ENCODE measurements around the gene SMAD6.

Gene SMAD6

GRCh38 chr15:66747886-66748707 is 46.1 kb downstream of the SMAD6 start:
- Histone ChIP-seq H2AFZ (ENCODE audit: low read depth, low read length) (no peak overlapping the region), H3K4me1 (ENCODE audit: insufficient read depth, low read length) (peaks cover 24% of the 10 kb centered on the region), H3K4me3 (ENCODE audit: low read length) (no peak overlapping the region), H3K27me3 (ENCODE audit: insufficient read depth, low read length) (no peaks in the 10 kb centered on the region), H3K9me3 (ENCODE audit: low read length) (peaks cover under 1% of the 10 kb centered on the region), H3K36me3 (ENCODE audit: insufficient read depth, low read length) (no peaks in the 10 kb centered on the region)

- no peak overlapping the region for H3K4me3 ChIP-seq (ENCODE audit: low read length)
- H3K27me3 ChIP-seq (ENCODE audit: insufficient read depth, low read length): no peaks in the 10 kb centered on the region
- peaks cover 24% of the 10 kb centered on the region for H3K4me1 ChIP-seq (ENCODE audit: insufficient read depth, low read length)
Observed at GRCh38 chr15:66748708-66749035, 46.6 kb downstream of the SMAD6 start.

GRCh38 chr15:66749841-66750575 is 48.0 kb downstream of the SMAD6 start:
- Histone ChIP-seq H3K4me3 (ENCODE audit: low read length) (no peak overlapping the region), H3K36me3 (ENCODE audit: insufficient read depth, low read length) (peaks cover 2% of the 10 kb centered on the region), H2AFZ (ENCODE audit: low read depth, low read length) (no peak overlapping the region), H3K4me1 (ENCODE audit: insufficient read depth, low read length) (peaks cover 21% of the 10 kb centered on the region), H3K27me3 (ENCODE audit: insufficient read depth, low read length) (no peaks in the 10 kb centered on the region), H3K9me3 (ENCODE audit: low read length) (peaks cover 10% of the 10 kb centered on the region)

More at GRCh38 chr15:66748708-66749035, 46.6 kb downstream of the SMAD6 start:
- Histone ChIP-seq H3K9me3 (ENCODE audit: low read length) (peaks cover 2% of the 10 kb centered on the region), H3K36me3 (ENCODE audit: insufficient read depth, low read length) (no peaks in the 10 kb centered on the region), H2AFZ (ENCODE audit: low read depth, low read length) (no peak overlapping the region)

- Histone ChIP-seq H3K4me3 (ENCODE audit: low read length) (no peak overlapping the region), H3K4me1 (ENCODE audit: insufficient read depth, low read length) (peaks cover 16% of the 10 kb centered on the region), H3K36me3 (ENCODE audit: insufficient read depth, low read length) (peaks cover 8% of the 10 kb centered on the region)
Observed at GRCh38 chr15:66750609-66751008, 48.6 kb downstream of the SMAD6 start.

GRCh38 chr15:66751579-66751978 is 49.5 kb downstream of the SMAD6 start:
- Histone ChIP-seq H3K27me3 (ENCODE audit: insufficient read depth, low read length) (no peaks in the 10 kb centered on the region), H3K9me3 (ENCODE audit: low read length) (peaks cover 17% of the 10 kb centered on the region), H3K4me3 (ENCODE audit: low read length) (no peak overlapping the region), H3K4me1 (ENCODE audit: insufficient read depth, low read length) (peaks cover 6% of the 10 kb centered on the region), H3K36me3 (ENCODE audit: insufficient read depth, low read length) (peaks cover 9% of the 10 kb centered on the region), H2AFZ (ENCODE audit: low read depth, low read length) (no peak overlapping the region)

More at GRCh38 chr15:66750609-66751008, 48.6 kb downstream of the SMAD6 start:
- peaks cover 16% of the 10 kb centered on the region for H3K9me3 ChIP-seq (ENCODE audit: low read length)
- H2AFZ ChIP-seq (ENCODE audit: low read depth, low read length): no peak overlapping the region
- H3K27me3 ChIP-seq (ENCODE audit: insufficient read depth, low read length): no peaks in the 10 kb centered on the region

- Histone ChIP-seq H3K4me3 (ENCODE audit: low read length) (no peak overlapping the region), H3K36me3 (ENCODE audit: insufficient read depth, low read length) (peaks cover 9% of the 10 kb centered on the region), H3K9me3 (ENCODE audit: low read length) (peaks cover 17% of the 10 kb centered on the region), H2AFZ (ENCODE audit: low read depth, low read length) (no peak overlapping the region), H3K27me3 (ENCODE audit: insufficient read depth, low read length) (no peaks in the 10 kb centered on the region), H3K4me1 (ENCODE audit: insufficient read depth, low read length) (peaks cover 5% of the 10 kb centered on the region)
Observed at GRCh38 chr15:66752078-66752477, 50.0 kb downstream of the SMAD6 start.

- no peaks in the 10 kb centered on the region for H3K27me3 ChIP-seq (ENCODE audit: insufficient read depth, low read length)
- no peaks in the 10 kb centered on the region for H3K4me1 ChIP-seq (ENCODE audit: insufficient read depth, low read length)
- H3K4me3 ChIP-seq (ENCODE audit: low read length): no peak overlapping the region
- H3K9me3 ChIP-seq (ENCODE audit: low read length): peaks cover 17% of the 10 kb centered on the region
- H3K36me3 ChIP-seq (ENCODE audit: insufficient read depth, low read length): peaks cover 9% of the 10 kb centered on the region
- H2AFZ ChIP-seq (ENCODE audit: low read depth, low read length): no peak overlapping the region
Observed at GRCh38 chr15:66753687-66754377, 51.8 kb downstream of the SMAD6 start.

GRCh38 chr15:66754789-66755188 is 52.8 kb downstream of the SMAD6 start:
- peaks cover 9% of the 10 kb centered on the region for H3K36me3 ChIP-seq (ENCODE audit: insufficient read depth, low read length)
- no peaks in the 10 kb centered on the region for H3K27me3 ChIP-seq (ENCODE audit: insufficient read depth, low read length)
- H2AFZ ChIP-seq (ENCODE audit: low read depth, low read length): no peak overlapping the region
- no peak overlapping the region for H3K4me3 ChIP-seq (ENCODE audit: low read length)
- no peaks in the 10 kb centered on the region for H3K4me1 ChIP-seq (ENCODE audit: insufficient read depth, low read length)
- H3K9me3 ChIP-seq (ENCODE audit: low read length): peaks cover 17% of the 10 kb centered on the region

- Histone ChIP-seq H3K4me3 (ENCODE audit: low read length) (no peak overlapping the region), H2AFZ (ENCODE audit: low read depth, low read length) (no peak overlapping the region), H3K4me1 (ENCODE audit: insufficient read depth, low read length) (no peaks in the 10 kb centered on the region), H3K36me3 (ENCODE audit: insufficient read depth, low read length) (peaks cover 9% of the 10 kb centered on the region), H3K9me3 (ENCODE audit: low read length) (peaks cover 17% of the 10 kb centered on the region), H3K27me3 (ENCODE audit: insufficient read depth, low read length) (no peaks in the 10 kb centered on the region)
Observed at GRCh38 chr15:66755298-66756068, 53.4 kb downstream of the SMAD6 start.

GRCh38 chr15:66756295-66756694 is 54.3 kb downstream of the SMAD6 start:
- peaks cover 3% of the 10 kb centered on the region for H3K4me1 ChIP-seq (ENCODE audit: insufficient read depth, low read length)
- H3K36me3 ChIP-seq (ENCODE audit: insufficient read depth, low read length): peaks cover 9% of the 10 kb centered on the region
- peaks cover 17% of the 10 kb centered on the region for H3K9me3 ChIP-seq (ENCODE audit: low read length)
- H3K4me3 ChIP-seq (ENCODE audit: low read length): no peak overlapping the region
- H3K27me3 ChIP-seq (ENCODE audit: insufficient read depth, low read length): no peaks in the 10 kb centered on the region
- no peak overlapping the region for H2AFZ ChIP-seq (ENCODE audit: low read depth, low read length)

- no peak overlapping the region for H3K4me3 ChIP-seq (ENCODE audit: low read length)
- no peak overlapping the region for H2AFZ ChIP-seq (ENCODE audit: low read depth, low read length)
- peaks cover 3% of the 10 kb centered on the region for H3K4me1 ChIP-seq (ENCODE audit: insufficient read depth, low read length)
- peaks cover 9% of the 10 kb centered on the region for H3K36me3 ChIP-seq (ENCODE audit: insufficient read depth, low read length)
- peaks cover 17% of the 10 kb centered on the region for H3K9me3 ChIP-seq (ENCODE audit: low read length)
- no peaks in the 10 kb centered on the region for H3K27me3 ChIP-seq (ENCODE audit: insufficient read depth, low read length)
Observed at GRCh38 chr15:66757030-66757429, 55.0 kb downstream of the SMAD6 start.

GRCh38 chr15:66757521-66757920 is 55.5 kb downstream of the SMAD6 start:
- peaks cover 9% of the 10 kb centered on the region for H3K36me3 ChIP-seq (ENCODE audit: insufficient read depth, low read length)
- no peak overlapping the region for H2AFZ ChIP-seq (ENCODE audit: low read depth, low read length)
- H3K27me3 ChIP-seq (ENCODE audit: insufficient read depth, low read length): no peaks in the 10 kb centered on the region
- peaks cover 17% of the 10 kb centered on the region for H3K9me3 ChIP-seq (ENCODE audit: low read length)
- peaks cover 3% of the 10 kb centered on the region for H3K4me1 ChIP-seq (ENCODE audit: insufficient read depth, low read length)
- no peak overlapping the region for H3K4me3 ChIP-seq (ENCODE audit: low read length)

Data from neuron (in vitro differentiated cells).